Parathyroid adenoma (tissue), 2 donors: ENCODE data around the gene COL4A1.
"Not testable (repeated sequence)": the region's sequence is repeated elsewhere in the genome, so short reads cannot be mapped to it uniquely, and the experiment has no call there.

Experiments
- H2AFZ ChIP-seq: fragments of 300-600 bp; sonication (generic); one replicate; pipeline ENCODE4 v1.7.0; 2017; ENCODE audit warnings: antibody characterized with exemption, mild to moderate bottlenecking
- H3K27ac ChIP-seq: fragments of 300-600 bp; sonication (generic); one replicate; pipeline ENCODE4 v1.7.0; 2017
- H3K27me3 ChIP-seq: fragments of 300-600 bp; sonication (generic); one replicate; pipeline ENCODE4 v1.7.0; 2017; ENCODE audit warnings: low read length; ENCODE audit not compliant: control insufficient read depth, insufficient read depth
- H3K36me3 ChIP-seq: fragments of 300-600 bp; sonication (generic); one replicate; pipeline ENCODE4 v1.7.0; 2017; ENCODE audit warnings: low read length; ENCODE audit not compliant: control insufficient read depth, insufficient read depth
- H3K4me1 ChIP-seq: fragments of 300-600 bp; sonication (generic); one replicate; pipeline ENCODE4 v1.7.0; 2017; ENCODE audit warnings: control low read depth
- H3K4me2 ChIP-seq: fragments of 300-600 bp; sonication (generic); one replicate; pipeline ENCODE4 v1.7.0; 2017; ENCODE audit warnings: low read length
- H3K4me3 ChIP-seq: fragments of 300-600 bp; sonication (generic); one replicate; pipeline ENCODE4 v1.7.0; 2017; ENCODE audit warnings: low read depth, low read length
- H3K79me2 ChIP-seq: fragments of 300-600 bp; sonication (generic); one replicate; pipeline ENCODE4 v1.7.0; 2017; ENCODE audit warnings: control low read depth
- H3K9ac ChIP-seq: fragments of 300-600 bp; sonication (generic); one replicate; pipeline ENCODE4 v1.7.0; 2017; ENCODE audit warnings: mild to moderate bottlenecking
- H3K9me3 ChIP-seq: fragments of 300-600 bp; sonication (generic); one replicate; pipeline ENCODE4 v1.7.0; 2017; ENCODE audit warnings: low read length; ENCODE audit not compliant: control insufficient read depth
- CTCF ChIP-seq: fragments of 300-600 bp; sonication (generic); IDR thresholded peaks from one replicate; pipeline ENCODE4 v1.7.0; 2017; ENCODE audit warnings: antibody characterized with exemption, mild to moderate bottlenecking
- donor health status: primary hyperparathyroidism.

Gene COL4A1

GRCh38 chr13:110314516-110315245 is 7.7 kb upstream of the COL4A1 start:
- Histone ChIP-seq H3K27ac (no peak overlapping the region), H3K4me1 (no peaks in the 10 kb centered on the region), H3K9me3 (no peaks in the 10 kb centered on the region), H3K36me3 (no peaks in the 10 kb centered on the region), H3K79me2 (no peaks in the 10 kb centered on the region), H3K27me3 (no peaks in the 10 kb centered on the region), H2AFZ (no peak overlapping the region), H3K4me2 (no peak overlapping the region), H3K4me3 (no peak overlapping the region), H3K9ac (no peak overlapping the region)
- no peak for TF ChIP-seq CTCF

GRCh38 chr13:110313733-110314132 is 6.8 kb upstream of the COL4A1 start:
- H3K36me3 ChIP-seq, H3K9ac ChIP-seq, H2AFZ ChIP-seq, H3K27me3 ChIP-seq, H3K4me3 ChIP-seq, H3K9me3 ChIP-seq, H3K4me1 ChIP-seq, H3K4me2 ChIP-seq, H3K27ac ChIP-seq, H3K79me2 ChIP-seq: not testable (repeated sequence)

- H3K79me2 ChIP-seq, H3K27ac ChIP-seq, H3K36me3 ChIP-seq, H3K9ac ChIP-seq, H3K27me3 ChIP-seq, H3K4me2 ChIP-seq, H3K4me3 ChIP-seq, H3K4me1 ChIP-seq, H3K9me3 ChIP-seq, H2AFZ ChIP-seq: not testable (repeated sequence)
These were observed 6.3 kb upstream of the COL4A1 start for GRCh38 chr13:110313261-110313660.

GRCh38 chr13:110312339-110313031 is 5.5 kb upstream of the COL4A1 start:
- no peak overlapping the region for H3K27ac ChIP-seq
- H3K79me2 ChIP-seq: no peaks in the 10 kb centered on the region
- H3K36me3 ChIP-seq: no peaks in the 10 kb centered on the region
- TF ChIP-seq CTCF: no peak
- H3K4me1 ChIP-seq: no peaks in the 10 kb centered on the region
- H3K9ac ChIP-seq: no peak overlapping the region
- H2AFZ ChIP-seq: no peak overlapping the region
- no peaks in the 10 kb centered on the region for H3K9me3 ChIP-seq
- no peaks in the 10 kb centered on the region for H3K27me3 ChIP-seq
- H3K4me3 ChIP-seq: no peak overlapping the region
- no peak overlapping the region for H3K4me2 ChIP-seq

- Histone ChIP-seq H3K4me2 (no peak overlapping the region), H3K4me3 (no peak overlapping the region), H2AFZ (no peak overlapping the region), H3K4me1 (no peaks in the 10 kb centered on the region), H3K36me3 (no peaks in the 10 kb centered on the region), H3K27ac (peak overlapping the region; percentile 49), H3K27me3 (no peaks in the 10 kb centered on the region), H3K9me3 (no peaks in the 10 kb centered on the region), H3K9ac (no peak overlapping the region), H3K79me2 (no peaks in the 10 kb centered on the region)
- no peak for TF ChIP-seq CTCF
These were observed 4.7 kb upstream of the COL4A1 start for GRCh38 chr13:110311443-110312338.
